Osteocyte (in vitro differentiated cells): Measurements from ENCODE around the gene CCSER2. TPM values are rescaled to one million over a fixed set of nuclear protein-coding genes. Genes with fewer than 3 reads are reported as not detected.
A peak's percentile ranks its signal among the peaks of the same experiment; 100 is the strongest.
"Not testable (repeated sequence)": the region's sequence is repeated elsewhere in the genome, so short reads cannot be mapped to it uniquely, and the experiment has no call there.

ENCODE experiments used
- DNase-seq: peaks from one replicate; pipeline ENCODE4 v3.0.0; 2021; ENCODE audit warnings: mixed read lengths; ENCODE audit not compliant: unreplicated experiment; ENCODE audit errors: extremely low spot score
- H3K27ac Mint-ChIP-seq: one replicate; pipeline ENCODE4 v1.8.0; 2021; ENCODE audit warnings: mild to moderate bottlenecking, mixed read lengths; ENCODE audit not compliant: unreplicated experiment
- H3K27me3 Mint-ChIP-seq: one replicate; pipeline ENCODE4 v1.8.0; 2021; ENCODE audit warnings: mixed read lengths; ENCODE audit not compliant: unreplicated experiment
- H3K36me3 Mint-ChIP-seq: one replicate; pipeline ENCODE4 v1.8.0; 2021; ENCODE audit warnings: mixed read lengths; ENCODE audit not compliant: unreplicated experiment
- H3K4me1 Mint-ChIP-seq: one replicate; pipeline ENCODE4 v1.8.0; 2021; ENCODE audit warnings: mixed read lengths; ENCODE audit not compliant: unreplicated experiment
- H3K4me3 Mint-ChIP-seq: one replicate; pipeline ENCODE4 v1.8.0; 2021; ENCODE audit warnings: mild to moderate bottlenecking, moderate library complexity, mixed read lengths; ENCODE audit not compliant: unreplicated experiment
- H3K9me3 Mint-ChIP-seq: one replicate; pipeline ENCODE4 v1.8.0; 2021; ENCODE audit warnings: mixed read lengths; ENCODE audit not compliant: unreplicated experiment
- CTCF ChIP-seq: fragments of 200-600 bp; sonication (generic); IDR thresholded peaks from 2 replicates; pipeline ENCODE4 v1.5.0; 2021; ENCODE audit warnings: antibody characterized with exemption, mild to moderate bottlenecking, moderate library complexity
- total RNA-seq: library from RNA; stranded (reverse); gene quantifications from 2 replicates; pipeline ENCODE4 v1.2.1, GENCODE V29; 2021

CCSER2 gene
- total RNA-seq, 1 donor from 2014 or later, result 70.3 TPM

- no peaks in the 10 kb centered on the region for H3K27me3 Mint-ChIP-seq
- no peak overlapping the region for H3K27ac Mint-ChIP-seq
- H3K9me3 Mint-ChIP-seq, result no peaks in the 10 kb centered on the region
- no peak for TF ChIP-seq CTCF
- DNase-seq, result no peak
- peaks cover 13% of the 10 kb centered on the region for H3K36me3 Mint-ChIP-seq
- no peak overlapping the region for H3K4me3 Mint-ChIP-seq
- peaks cover 47% of the 10 kb centered on the region for H3K4me1 Mint-ChIP-seq
Observed at GRCh38 chr10:84428711-84429110, 100.3 kb downstream of the CCSER2 start.

GRCh38 chr10:84429926-84430520 lies 101.6 kb downstream of the CCSER2 start:
- no peaks in the 10 kb centered on the region for H3K9me3 Mint-ChIP-seq
- H3K36me3 Mint-ChIP-seq, result peaks cover 13% of the 10 kb centered on the region
- no peaks in the 10 kb centered on the region for H3K27me3 Mint-ChIP-seq
- peak; percentile 67 for TF ChIP-seq CTCF
- no peak overlapping the region for H3K27ac Mint-ChIP-seq
- H3K4me3 Mint-ChIP-seq, result no peak overlapping the region
- DNase-seq, result no peak
- peaks cover 40% of the 10 kb centered on the region for H3K4me1 Mint-ChIP-seq

GRCh38 chr10:84432891-84433290 lies 104.5 kb downstream of the CCSER2 start:
- Mint-ChIP-seq H3K9me3 (no peaks in the 10 kb centered on the region), H3K4me1 (peaks cover 27% of the 10 kb centered on the region), H3K27ac (no peak overlapping the region), H3K36me3 (peaks cover 9% of the 10 kb centered on the region), H3K27me3 (no peaks in the 10 kb centered on the region), H3K4me3 (no peak overlapping the region)
- DNase-seq, result no peak
- no peak for TF ChIP-seq CTCF

GRCh38 chr10:84440781-84441180 lies 112.4 kb downstream of the CCSER2 start:
- DNase-seq, result no peak
- Mint-ChIP-seq H3K27ac (peak overlapping the region; percentile 54), H3K27me3 (no peaks in the 10 kb centered on the region), H3K4me1 (peaks cover 17% of the 10 kb centered on the region), H3K36me3 (peaks cover 20% of the 10 kb centered on the region), H3K9me3 (peaks cover 14% of the 10 kb centered on the region), H3K4me3 (no peak overlapping the region)
- TF ChIP-seq CTCF, result no peak

- H3K36me3 Mint-ChIP-seq, result peaks cover 14% of the 10 kb centered on the region
- H3K27ac Mint-ChIP-seq, result no peak overlapping the region
- no peak for DNase-seq
- no peak overlapping the region for H3K4me3 Mint-ChIP-seq
- H3K27me3 Mint-ChIP-seq, result no peaks in the 10 kb centered on the region
- no peak for TF ChIP-seq CTCF
- peaks cover 3% of the 10 kb centered on the region for H3K4me1 Mint-ChIP-seq
- peaks cover 4% of the 10 kb centered on the region for H3K9me3 Mint-ChIP-seq
Observed at GRCh38 chr10:84447701-84448400, 119.5 kb downstream of the CCSER2 start.

GRCh38 chr10:84449351-84449750 lies 121.0 kb downstream of the CCSER2 start:
- DNase-seq, H3K4me3 Mint-ChIP-seq: not testable (repeated sequence)

More at GRCh38 chr10:84449351-84449750, 121.0 kb downstream of the CCSER2 start:
- H3K27me3 Mint-ChIP-seq, H3K4me1 Mint-ChIP-seq, H3K27ac Mint-ChIP-seq, H3K9me3 Mint-ChIP-seq: not testable (repeated sequence)
- peaks cover 11% of the 10 kb centered on the region for H3K36me3 Mint-ChIP-seq
